ENCODE results near the gene HEY2.
"Not testable (repeated sequence)": the region's sequence is repeated elsewhere in the genome, so short reads cannot be mapped to it uniquely, and the experiment has no call there.

Gene HEY2

GRCh38 chr6:125749173-125749864 lies at the start of gene HEY2:
Gene HEY2, plus strand, starts transcription at chr6:125749632. Its CDS starts 145 bp downstream, at chr6:125749777.
- no peak for DNase-seq

- no peak for DNase-seq
These were observed 48.7 kb upstream of the HEY2 start for GRCh38 chr6:125700581-125701353.

GRCh38 chr6:125701354-125701668 lies 48.1 kb upstream of the HEY2 start:
- no peak for DNase-seq

- not testable (repeated sequence) for DNase-seq
These were observed 45.5 kb upstream of the HEY2 start for GRCh38 chr6:125703882-125704281.

GRCh38 chr6:125707615-125708243 lies 41.7 kb upstream of the HEY2 start:
- no peak for DNase-seq

GRCh38 chr6:125711013-125711675 lies 38.3 kb upstream of the HEY2 start:
- DNase-seq, result no peak

GRCh38 chr6:125714441-125715090 lies 34.9 kb upstream of the HEY2 start:
- no peak for DNase-seq

- no peak for DNase-seq
These were observed 32.2 kb upstream of the HEY2 start for GRCh38 chr6:125717120-125717731.

GRCh38 chr6:125718109-125718508 lies 31.3 kb upstream of the HEY2 start:
- DNase-seq, result no peak

- DNase-seq, result no peak
These were observed 26.5 kb upstream of the HEY2 start for GRCh38 chr6:125722886-125723285.

- DNase-seq, result no peak
These were observed 22.2 kb upstream of the HEY2 start for GRCh38 chr6:125727216-125727615.

- no peak for DNase-seq
These were observed 20.7 kb upstream of the HEY2 start for GRCh38 chr6:125728739-125729138.

- DNase-seq, result no peak
These were observed 19.4 kb upstream of the HEY2 start for GRCh38 chr6:125729983-125730382.

- DNase-seq, result no peak
These were observed 17.0 kb upstream of the HEY2 start for GRCh38 chr6:125732398-125732797.

GRCh38 chr6:125733516-125734300 lies 15.7 kb upstream of the HEY2 start:
- no peak for DNase-seq

- DNase-seq, result no peak
These were observed 11.2 kb upstream of the HEY2 start for GRCh38 chr6:125738276-125738675.

- DNase-seq, result no peak
These were observed 10.1 kb upstream of the HEY2 start for GRCh38 chr6:125739364-125739763.

GRCh38 chr6:125741336-125741735 lies 8.1 kb upstream of the HEY2 start:
- DNase-seq, result no peak

- DNase-seq, result no peak
These were observed 7.4 kb upstream of the HEY2 start for GRCh38 chr6:125742024-125742423.

GRCh38 chr6:125742464-125743120 lies 6.8 kb upstream of the HEY2 start:
- no peak for DNase-seq

- DNase-seq, result no peak
These were observed 5.8 kb upstream of the HEY2 start for GRCh38 chr6:125743604-125744003.

All from GF-D8 (cell line).